Measurements from ENCODE around the gene PPM1F. TPM values are rescaled to one million over a fixed set of nuclear protein-coding genes. Genes with fewer than 3 reads are reported as not detected.
"Not testable (repeated sequence)": the region's sequence is repeated elsewhere in the genome, so short reads cannot be mapped to it uniquely, and the experiment has no call there.

The PPM1F gene
- total and polyA plus RNA-seq, 3 experiments from 2014 or later: 9.2 to 29.1 (median 25.4) TPM

DNA sequence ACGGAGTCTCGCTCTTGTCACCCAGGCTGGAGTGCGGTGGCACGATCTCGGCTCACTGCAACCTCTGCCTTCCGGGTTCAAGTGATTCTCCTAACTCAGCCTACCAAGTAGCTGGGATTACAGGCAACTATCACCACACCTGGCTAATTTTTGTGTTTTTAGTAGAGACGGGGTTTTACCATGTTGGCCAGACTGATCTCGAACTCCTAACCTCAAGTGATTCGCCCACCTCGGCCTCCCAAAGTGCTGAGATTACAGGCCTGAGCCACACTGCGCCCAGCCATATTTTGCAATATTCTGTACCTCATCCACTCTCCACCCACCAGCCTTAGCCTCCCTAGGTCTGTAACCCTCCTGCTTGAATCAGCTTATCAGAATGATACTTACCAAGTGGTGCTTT lies 47.4 kb downstream of the PPM1F start:
- POLR2A ChIA-PET; H3K4me3 Mint-ChIP-seq; H3K27me3 Mint-ChIP-seq; DNase-seq; H3K4me3 ChIP-seq (ENCODE audit: low read length); H3K9me3 ChIP-seq (ENCODE audit: low read length); H3K27me3 ChIP-seq (ENCODE audit: insufficient read depth, low read length, poor library complexity, severe bottlenecking); H3K9me3 Mint-ChIP-seq; H3K27ac Mint-ChIP-seq; H3K36me3 Mint-ChIP-seq; H3K4me1 ChIP-seq (ENCODE audit: insufficient read depth, low read length); H3K4me1 Mint-ChIP-seq; H3K27ac ChIP-seq (ENCODE audit: low read depth, low read length); CTCF ChIA-PET; H3K36me3 ChIP-seq (ENCODE audit: insufficient read depth, low read length): not testable (repeated sequence)

DNA sequence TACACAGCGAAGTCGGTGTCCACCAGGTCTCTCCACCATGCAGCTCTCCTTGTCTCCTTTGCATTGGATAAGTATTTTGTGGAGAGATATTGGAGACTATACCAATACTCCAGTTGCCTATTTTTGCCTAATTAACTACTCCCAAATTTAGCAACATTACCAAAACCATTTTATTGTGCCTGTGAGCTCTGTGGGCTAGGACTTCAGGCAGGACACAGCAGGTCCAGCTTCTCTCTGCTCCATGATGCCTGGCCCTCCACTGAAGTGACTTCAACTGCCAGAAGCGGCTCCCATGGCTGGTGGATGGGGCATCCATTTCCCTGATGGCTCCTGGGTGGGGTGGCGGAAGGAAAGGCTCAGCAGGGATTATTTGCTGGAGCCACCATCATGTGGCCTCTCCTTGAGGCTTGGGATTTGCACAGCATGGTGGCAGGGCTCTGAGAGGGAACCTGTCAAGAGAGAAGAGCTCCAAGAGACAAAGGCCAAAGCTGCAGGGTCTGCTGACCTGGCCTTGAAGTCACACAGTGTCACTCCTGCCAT lies 48.3 kb downstream of the PPM1F start:
- no peak overlapping the region for H3K27ac Mint-ChIP-seq
- POLR2A ChIA-PET: no interaction called here
- DNase-seq: no peak
- Histone ChIP-seq H3K4me1 (ENCODE audit: insufficient read depth, low read length) (no peaks in the 10 kb centered on the region), H3K9me3 (ENCODE audit: low read length) (no peaks in the 10 kb centered on the region), H3K36me3 (ENCODE audit: insufficient read depth, low read length) (no peaks in the 10 kb centered on the region), H3K27ac (ENCODE audit: low read depth, low read length) (no peak overlapping the region), H3K27me3 (ENCODE audit: insufficient read depth, low read length, poor library complexity, severe bottlenecking) (no peaks in the 10 kb centered on the region), H3K4me3 (ENCODE audit: low read length) (no peak overlapping the region)
- H3K4me3 Mint-ChIP-seq: no peak overlapping the region
- H3K27me3 Mint-ChIP-seq: no peaks in the 10 kb centered on the region
- H3K9me3 Mint-ChIP-seq: no peaks in the 10 kb centered on the region
- H3K4me1 Mint-ChIP-seq: no peaks in the 10 kb centered on the region
- CTCF ChIA-PET: no interaction called here
- peaks cover 0 to 1% (median 0%) of the 10 kb centered on the region in 3 donors for H3K36me3 Mint-ChIP-seq

DNA sequence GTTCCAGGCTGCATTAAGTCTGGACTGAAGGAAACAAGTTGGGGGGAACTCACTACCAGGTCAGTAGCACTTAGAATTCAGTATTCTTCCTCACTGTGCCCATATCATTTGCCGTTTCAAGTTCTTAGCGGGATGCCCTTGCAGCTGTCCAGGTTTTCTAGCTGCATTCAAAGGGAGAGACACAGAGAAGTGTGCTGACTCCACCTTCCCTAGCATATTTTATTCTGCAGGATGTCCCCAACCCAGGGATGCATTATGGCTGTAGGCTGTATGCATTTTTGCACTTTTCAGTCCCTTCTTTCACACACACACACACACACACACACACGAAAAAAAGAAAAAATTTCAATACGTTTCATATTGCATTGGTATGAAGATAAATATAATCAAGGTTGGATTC lies 49.4 kb downstream of the PPM1F start:
- POLR2A ChIA-PET: no interaction called here
- CTCF ChIA-PET: no interaction called here
- no peak overlapping the region for H3K27ac Mint-ChIP-seq

DNA sequence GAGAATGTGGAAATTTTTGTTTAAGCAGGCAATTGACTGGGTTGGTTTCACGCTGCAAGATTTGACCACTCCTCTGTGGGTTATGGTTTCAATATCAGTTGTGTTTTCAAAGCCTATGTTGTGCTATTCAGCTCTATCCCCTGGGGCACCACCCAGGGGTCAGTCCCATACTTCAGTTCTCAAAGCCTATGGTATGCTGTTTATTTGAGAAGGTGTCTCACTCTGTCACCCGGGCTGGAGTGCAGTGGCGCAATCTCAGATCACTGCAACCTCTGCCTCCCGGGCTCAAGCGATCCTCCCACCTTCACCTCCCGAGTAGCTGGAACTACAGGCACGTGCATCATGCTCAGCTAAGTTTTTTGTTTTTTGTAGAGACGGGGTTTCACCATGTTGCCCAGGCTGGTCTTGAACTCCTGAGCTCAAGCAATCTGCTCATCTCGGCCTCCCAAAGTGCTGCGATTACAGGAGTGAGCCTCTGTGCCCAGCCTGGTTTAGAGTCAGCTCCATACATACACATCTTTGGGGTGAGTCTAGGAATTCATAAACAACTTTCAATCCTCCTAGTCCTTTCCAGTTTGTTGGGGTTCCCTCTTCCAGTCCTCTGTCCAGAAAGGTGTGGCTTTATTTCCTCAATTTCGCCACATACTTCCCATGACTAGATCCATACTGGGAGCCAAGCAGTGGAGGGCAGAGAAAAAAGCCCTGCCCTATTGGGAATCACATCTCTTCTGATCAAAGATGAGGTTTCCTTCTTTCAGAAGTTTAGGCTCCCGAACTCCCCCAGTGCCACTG lies 50.2 kb downstream of the PPM1F start:
- Mint-ChIP-seq H3K36me3 (peaks cover 0 to 1% (median 0%) of the 10 kb centered on the region in 3 donors), H3K9me3 (no peaks in the 10 kb centered on the region), H3K4me1 (no peaks in the 10 kb centered on the region), H3K27me3 (no peaks in the 10 kb centered on the region), H3K27ac (no peak overlapping the region), H3K4me3 (no peak overlapping the region)
- Histone ChIP-seq H3K36me3 (ENCODE audit: insufficient read depth, low read length) (no peaks in the 10 kb centered on the region), H3K9me3 (ENCODE audit: low read length) (no peaks in the 10 kb centered on the region), H3K27ac (ENCODE audit: low read depth, low read length) (no peak overlapping the region), H3K4me1 (ENCODE audit: insufficient read depth, low read length) (no peaks in the 10 kb centered on the region), H3K4me3 (ENCODE audit: low read length) (no peak overlapping the region), H3K27me3 (ENCODE audit: insufficient read depth, low read length, poor library complexity, severe bottlenecking) (no peaks in the 10 kb centered on the region)
- POLR2A ChIA-PET: no interaction called here
- no peak for DNase-seq
- CTCF ChIA-PET: no interaction called here

More for the DNA sequence above, 49.4 kb downstream of the PPM1F start:
- H3K9me3 ChIP-seq (ENCODE audit: low read length): no peaks in the 10 kb centered on the region
- no peaks in the 10 kb centered on the region for H3K4me1 ChIP-seq (ENCODE audit: insufficient read depth, low read length)
- no peaks in the 10 kb centered on the region for H3K9me3 Mint-ChIP-seq
- H3K27me3 Mint-ChIP-seq: no peaks in the 10 kb centered on the region
- no peak overlapping the region for H3K4me3 ChIP-seq (ENCODE audit: low read length)
- H3K27me3 ChIP-seq (ENCODE audit: insufficient read depth, low read length, poor library complexity, severe bottlenecking): no peaks in the 10 kb centered on the region
- no peak for DNase-seq
- H3K36me3 ChIP-seq (ENCODE audit: insufficient read depth, low read length): no peaks in the 10 kb centered on the region
- H3K4me1 Mint-ChIP-seq: no peaks in the 10 kb centered on the region
- H3K36me3 Mint-ChIP-seq: peaks cover 0 to 1% (median 0%) of the 10 kb centered on the region in 3 donors
- H3K4me3 Mint-ChIP-seq: no peak overlapping the region
- H3K27ac ChIP-seq (ENCODE audit: low read depth, low read length): no peak overlapping the region

DNA sequence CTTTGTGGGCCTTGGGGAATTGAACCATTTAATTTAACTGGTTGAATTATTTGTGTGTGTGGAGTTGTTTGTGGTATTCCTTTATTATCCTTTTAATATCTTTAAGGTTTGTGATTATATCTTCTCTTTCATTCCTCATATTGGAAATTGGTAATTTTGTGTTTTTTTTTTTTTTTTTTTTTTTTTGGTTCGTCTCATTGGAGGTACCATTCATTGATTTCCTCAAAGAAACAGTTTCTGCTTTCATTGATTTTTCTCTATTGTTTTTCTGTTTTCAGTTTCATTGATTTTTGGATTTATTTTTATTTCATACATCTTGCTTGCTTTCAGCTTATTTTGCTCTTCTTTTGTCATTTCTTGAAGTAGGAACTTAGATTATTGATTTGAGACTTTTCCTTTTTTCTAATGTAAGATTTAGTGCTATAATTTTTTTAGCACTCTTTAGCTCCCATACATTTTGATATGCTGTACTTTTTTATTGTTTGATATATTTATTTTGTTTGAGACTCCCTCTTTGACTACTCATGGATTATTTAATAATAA lies 54.2 kb downstream of the PPM1F start:
- H3K27ac ChIP-seq (ENCODE audit: low read depth, low read length): no peak overlapping the region
- no peak overlapping the region for H3K4me3 ChIP-seq (ENCODE audit: low read length)
- H3K27me3 Mint-ChIP-seq: no peaks in the 10 kb centered on the region
- H3K27ac Mint-ChIP-seq: peak overlapping the region in 1 of 8 donors; percentile 58
- H3K9me3 ChIP-seq (ENCODE audit: low read length): no peaks in the 10 kb centered on the region
- POLR2A ChIA-PET: no interaction called here
- H3K9me3 Mint-ChIP-seq: no peaks in the 10 kb centered on the region
- DNase-seq: no peak
- CTCF ChIA-PET: interaction anchor here (0.6 kb wide), 1 partner anchor 1035 kb away, joined by 3 read pairs; no protein-coding TSS in a partner anchor
- H3K4me1 ChIP-seq (ENCODE audit: insufficient read depth, low read length): no peaks in the 10 kb centered on the region
- H3K36me3 Mint-ChIP-seq: no peaks in the 10 kb centered on the region
- H3K4me1 Mint-ChIP-seq: no peaks in the 10 kb centered on the region
- H3K36me3 ChIP-seq (ENCODE audit: insufficient read depth, low read length): no peaks in the 10 kb centered on the region
- peak overlapping the region in 1 of 7 donors; percentile 40 for H3K4me3 Mint-ChIP-seq
- H3K27me3 ChIP-seq (ENCODE audit: insufficient read depth, low read length, poor library complexity, severe bottlenecking): no peaks in the 10 kb centered on the region

DNA sequence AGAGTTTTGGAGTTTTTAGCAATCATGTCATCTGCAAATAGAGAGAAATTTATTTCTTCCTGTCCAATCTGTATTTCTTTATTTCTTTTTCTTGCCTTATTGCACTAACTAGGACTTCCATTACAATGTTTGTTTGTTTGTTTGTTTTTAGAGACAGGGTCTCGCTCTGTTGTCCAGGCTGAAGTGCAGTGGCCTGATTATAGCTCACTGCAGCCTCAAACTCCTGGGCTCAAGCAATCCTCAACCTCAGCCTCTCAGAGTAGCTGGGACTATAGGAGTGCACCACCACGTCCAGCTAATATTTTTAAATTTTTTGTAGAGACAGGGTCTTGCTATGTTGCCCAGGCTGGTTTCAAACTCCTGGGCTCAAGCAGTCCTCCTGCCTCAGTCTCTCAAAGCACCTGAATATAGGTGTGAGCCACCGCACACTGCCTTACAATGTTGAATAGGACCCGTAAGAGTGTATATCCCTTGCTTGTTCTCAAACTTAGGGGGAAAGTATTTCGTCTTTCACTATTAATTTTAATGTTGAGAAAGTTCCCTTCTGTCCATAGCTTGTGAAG lies 55.6 kb downstream of the PPM1F start:
- CTCF ChIA-PET: no interaction called here
- H3K27ac Mint-ChIP-seq: peak overlapping the region in 2 of 8 donors; percentile 30 to 73
- no peaks in the 10 kb centered on the region for H3K36me3 Mint-ChIP-seq
- POLR2A ChIA-PET: no interaction called here
- Histone ChIP-seq H3K27ac (ENCODE audit: low read depth, low read length) (no peak overlapping the region), H3K9me3 (ENCODE audit: low read length) (no peaks in the 10 kb centered on the region), H3K36me3 (ENCODE audit: insufficient read depth, low read length) (no peaks in the 10 kb centered on the region), H3K27me3 (ENCODE audit: insufficient read depth, low read length, poor library complexity, severe bottlenecking) (no peaks in the 10 kb centered on the region), H3K4me1 (ENCODE audit: insufficient read depth, low read length) (no peaks in the 10 kb centered on the region), H3K4me3 (ENCODE audit: low read length) (no peak overlapping the region)
- DNase-seq: no peak
- no peaks in the 10 kb centered on the region for H3K9me3 Mint-ChIP-seq
- no peaks in the 10 kb centered on the region for H3K27me3 Mint-ChIP-seq
- no peaks in the 10 kb centered on the region for H3K4me1 Mint-ChIP-seq
- no peak overlapping the region for H3K4me3 Mint-ChIP-seq

DNA sequence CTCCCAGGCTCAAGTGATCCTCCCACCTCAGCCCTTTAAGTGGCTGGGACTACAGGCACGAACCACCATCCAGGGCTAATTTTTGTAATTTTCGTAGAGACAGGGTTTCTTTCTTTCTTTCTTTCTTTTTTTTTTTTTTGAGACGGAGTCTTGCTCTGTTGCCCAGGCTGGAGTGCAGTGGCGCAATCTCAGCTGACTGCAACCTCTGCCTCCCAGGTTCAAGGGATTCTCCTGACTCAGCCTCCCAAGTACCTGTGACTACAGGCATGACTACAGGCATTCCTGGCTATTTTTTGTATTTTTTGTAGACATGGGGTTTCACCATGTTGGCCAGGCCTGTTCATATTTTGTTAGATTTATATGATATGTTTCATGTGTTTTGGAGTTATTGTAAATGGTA lies 56.4 kb downstream of the PPM1F start:
- H3K27me3 ChIP-seq (ENCODE audit: insufficient read depth, low read length, poor library complexity, severe bottlenecking): not testable (repeated sequence)

DNA sequence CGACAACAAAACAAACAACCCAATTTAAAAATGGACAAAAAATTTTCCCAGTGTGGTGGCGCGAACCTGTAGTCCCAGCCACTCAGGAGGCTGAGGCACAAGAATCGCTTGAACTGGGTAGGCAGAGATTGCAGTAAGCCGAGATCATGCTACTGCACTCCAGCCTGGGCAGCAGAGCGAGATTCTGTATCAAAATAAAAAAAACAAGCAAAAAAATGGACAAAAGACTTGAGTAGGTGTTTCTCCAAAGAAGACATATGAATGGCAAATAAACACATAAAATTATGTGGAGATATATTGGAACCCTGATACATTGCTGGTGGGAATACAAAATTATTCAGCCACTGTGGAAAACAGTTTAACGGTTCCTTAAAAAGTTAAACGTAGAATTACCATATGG lies 57.8 kb downstream of the PPM1F start:
- H3K9me3 Mint-ChIP-seq: no peaks in the 10 kb centered on the region
- no peaks in the 10 kb centered on the region for H3K27me3 ChIP-seq (ENCODE audit: insufficient read depth, low read length, poor library complexity, severe bottlenecking)
- no peak overlapping the region for H3K27ac ChIP-seq (ENCODE audit: low read depth, low read length)
- no peaks in the 10 kb centered on the region for H3K4me1 ChIP-seq (ENCODE audit: insufficient read depth, low read length)
- H3K27me3 Mint-ChIP-seq: peaks cover 0 to 1% of the 10 kb centered on the region in 2 donors
- H3K36me3 ChIP-seq (ENCODE audit: insufficient read depth, low read length): no peaks in the 10 kb centered on the region
- no peaks in the 10 kb centered on the region for H3K4me1 Mint-ChIP-seq
- ChIA-PET CTCF (no interaction called here), POLR2A (interaction anchor here (0.6 kb wide), 1 partner anchor 24 kb away, joined by 3 read pairs; no protein-coding TSS in a partner anchor)
- H3K4me3 Mint-ChIP-seq: no peak overlapping the region
- no peak overlapping the region for H3K4me3 ChIP-seq (ENCODE audit: low read length)
- no peak overlapping the region for H3K27ac Mint-ChIP-seq
- no peak for DNase-seq
- H3K9me3 ChIP-seq (ENCODE audit: low read length): no peaks in the 10 kb centered on the region
- H3K36me3 Mint-ChIP-seq: peaks cover 0 to 3% (median 0%) of the 10 kb centered on the region in 3 donors

More for the DNA sequence above, 56.4 kb downstream of the PPM1F start:
- H3K36me3 ChIP-seq (ENCODE audit: insufficient read depth, low read length); POLR2A ChIA-PET; H3K4me1 ChIP-seq (ENCODE audit: insufficient read depth, low read length); H3K9me3 ChIP-seq (ENCODE audit: low read length); H3K27me3 Mint-ChIP-seq; H3K9me3 Mint-ChIP-seq; DNase-seq; H3K4me1 Mint-ChIP-seq; H3K4me3 Mint-ChIP-seq; H3K36me3 Mint-ChIP-seq; H3K4me3 ChIP-seq (ENCODE audit: low read length); H3K27ac Mint-ChIP-seq; H3K27ac ChIP-seq (ENCODE audit: low read depth, low read length): not testable (repeated sequence)
- CTCF ChIA-PET: interaction anchor here (0.8 kb wide), 1 partner anchor 23 kb away, joined by 4 read pairs; no protein-coding TSS in a partner anchor
